HG03025 (cell line): ENCODE data around the gene CERS6.

ENCODE experiments used
- ATAC-seq: cut with Tn5 transposase; IDR thresholded peaks from one replicate; pipeline ENCODE4 v1.9.1; 2021; ENCODE audit warnings: mild to moderate bottlenecking, moderate library complexity; ENCODE audit not compliant: unreplicated experiment, low FRiP score

The CERS6 gene

DNA sequence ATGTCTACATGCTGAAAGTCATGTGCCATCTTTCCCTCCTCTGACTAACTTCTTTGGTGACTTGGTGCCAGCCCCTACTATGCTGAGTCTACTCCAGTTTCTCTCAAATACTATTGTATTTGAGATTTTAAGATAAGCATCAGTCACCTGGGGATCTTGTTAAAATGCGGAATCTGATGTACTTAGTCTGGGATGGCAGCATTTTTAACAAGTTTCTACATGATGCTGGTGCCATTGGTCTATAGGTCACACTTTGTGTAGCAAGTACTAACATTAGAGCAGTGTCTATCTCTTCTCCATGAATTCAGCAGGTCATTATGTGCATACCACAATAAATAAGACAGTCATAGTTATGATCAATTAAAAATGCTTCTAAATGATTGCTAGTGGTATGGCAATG, 106.9 kb downstream of the CERS6 start:
- no peak for ATAC-seq

DNA sequence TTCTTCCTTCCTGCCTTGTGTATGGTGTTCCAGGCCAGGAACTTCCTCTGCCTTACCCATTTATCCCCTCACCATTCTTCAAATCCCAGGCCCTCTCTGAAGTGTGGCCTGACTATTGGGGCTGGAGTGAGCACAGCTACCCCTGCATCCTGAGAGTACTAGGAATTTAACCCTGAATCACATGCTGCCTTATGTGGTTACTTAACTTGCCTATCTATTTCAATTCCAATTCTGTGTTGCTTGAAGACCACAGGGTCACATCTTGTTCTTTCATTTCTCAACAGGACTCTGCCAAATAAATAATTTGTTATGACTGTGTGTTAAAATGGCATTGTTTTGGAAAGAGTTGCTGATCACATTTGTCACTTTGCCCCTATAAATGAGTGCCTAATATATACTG, 108.6 kb downstream of the CERS6 start:
- no peak for ATAC-seq

DNA sequence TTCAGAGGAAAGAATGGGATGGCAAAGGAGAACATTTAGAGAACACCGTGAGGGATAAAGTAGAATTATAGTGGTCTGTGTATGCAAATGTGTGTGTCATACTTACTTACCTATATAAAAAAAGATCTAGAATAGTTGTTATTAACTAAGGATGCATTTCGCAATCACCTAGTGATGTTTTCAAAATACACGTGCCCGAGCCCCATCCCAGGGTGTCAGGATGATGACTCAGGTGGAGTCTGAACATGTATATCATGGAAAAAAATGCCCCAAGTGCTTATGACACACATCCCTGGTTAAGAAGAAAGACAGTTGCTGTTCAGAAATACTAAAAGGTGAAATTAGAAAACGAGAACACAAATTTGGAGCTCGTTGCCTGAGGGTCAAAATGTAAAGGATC, 109.0 kb downstream of the CERS6 start:
- no peak for ATAC-seq

DNA sequence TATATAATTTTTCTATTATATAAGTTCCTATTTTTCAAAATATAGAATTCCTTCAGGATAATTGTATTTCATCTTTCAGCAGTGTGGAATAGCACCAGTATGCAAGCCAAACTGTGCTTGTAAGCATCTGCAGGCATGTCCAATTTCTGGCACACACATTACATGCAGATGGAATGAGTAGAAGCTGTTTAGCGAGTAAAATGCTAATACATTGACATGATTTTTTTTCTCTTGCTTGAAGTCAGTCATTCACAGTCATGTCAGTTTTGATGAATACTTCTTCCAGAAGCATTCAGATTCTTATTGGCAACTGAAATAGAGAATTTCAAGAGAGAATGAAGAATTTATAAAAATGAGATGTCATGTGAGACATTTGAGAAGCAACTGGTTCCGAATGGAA, 109.4 kb downstream of the CERS6 start:
- ATAC-seq = no peak

GRCh38 chr2:168566974-168567665, 111.0 kb downstream of the CERS6 start:
- ATAC-seq = no peak

DNA sequence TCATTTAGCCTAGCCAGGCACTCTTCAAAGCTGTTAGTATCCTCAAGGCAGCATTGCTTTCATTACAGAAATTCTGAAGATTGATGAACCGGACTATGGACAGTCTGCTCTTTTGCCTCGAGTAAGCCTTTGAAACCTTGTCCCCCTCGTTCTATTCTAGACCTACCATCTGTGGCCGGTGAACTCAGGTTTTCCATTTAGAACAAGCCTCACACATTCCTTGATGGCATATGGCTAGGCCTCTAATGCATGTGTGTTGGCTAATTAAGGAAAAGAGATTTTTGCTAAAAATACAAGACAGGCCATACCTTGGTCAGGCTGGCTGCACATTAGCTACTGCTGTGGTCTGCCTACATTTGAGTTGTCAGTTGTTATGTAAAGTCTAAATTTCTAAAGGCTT, 111.8 kb downstream of the CERS6 start:
- ATAC-seq = no peak

- no peak for ATAC-seq
Observed at GRCh38 chr2:168568476-168569267, 112.6 kb downstream of the CERS6 start.

GRCh38 chr2:168571061-168571460, 115.0 kb downstream of the CERS6 start:
- ATAC-seq = no peak

- no peak for ATAC-seq
Observed at GRCh38 chr2:168573128-168573903, 117.2 kb downstream of the CERS6 start.

DNA sequence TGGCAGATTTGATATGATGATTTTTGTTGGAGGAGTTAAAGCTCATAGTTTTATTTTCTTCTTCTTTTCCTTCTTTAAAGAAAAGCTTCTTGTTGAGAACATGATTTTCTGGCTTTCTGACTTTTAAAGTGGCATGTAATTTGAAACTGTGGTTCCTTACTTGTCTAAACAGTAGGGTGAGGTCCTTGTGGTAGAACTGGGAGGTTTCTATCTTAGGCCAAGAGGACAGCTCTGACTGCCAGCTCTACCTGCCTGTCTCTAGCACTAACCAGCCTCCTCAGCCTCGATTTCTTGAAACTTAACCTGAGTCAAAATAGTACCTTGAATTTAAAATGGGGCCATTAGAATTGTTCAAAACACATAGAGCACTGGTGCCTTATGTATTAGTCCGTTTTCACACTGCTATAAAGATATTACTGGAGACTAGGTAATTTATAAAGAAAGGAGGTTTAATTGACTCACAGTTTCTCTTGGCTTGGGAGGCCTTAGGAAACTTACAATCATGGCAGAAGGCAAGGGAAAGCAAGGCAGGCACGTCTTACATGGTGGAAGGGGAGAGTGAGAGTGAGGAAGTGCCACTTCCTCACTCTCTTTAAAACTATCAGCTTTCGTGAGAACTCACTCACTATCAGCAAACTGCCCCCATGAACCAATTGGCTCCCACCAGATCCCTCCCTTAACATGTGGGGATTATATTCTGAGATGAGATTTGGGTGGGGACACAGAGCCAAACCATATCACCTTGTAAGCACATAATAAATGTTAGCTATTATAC, 119.0 kb downstream of the CERS6 start:
- no peak for ATAC-seq

DNA sequence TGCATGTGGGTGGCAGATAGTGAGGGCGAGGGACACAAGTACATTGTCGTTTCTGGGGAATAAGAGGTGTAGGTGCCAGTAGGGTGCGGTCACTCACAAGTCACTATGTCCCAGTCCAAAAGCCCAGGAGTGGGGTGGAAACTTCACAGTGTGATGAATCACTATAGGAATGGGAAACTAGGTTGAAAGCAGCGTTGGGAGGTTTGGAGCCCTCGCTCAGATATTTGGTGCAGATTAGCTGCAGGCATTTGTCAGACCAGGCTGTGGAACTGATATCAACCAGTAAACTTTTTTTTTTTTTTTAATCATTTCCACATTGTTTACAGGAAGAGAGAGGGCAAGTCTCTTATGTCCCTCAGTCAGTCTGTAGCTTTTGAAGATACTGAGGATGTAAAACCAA, 121.8 kb downstream of the CERS6 start:
- no peak for ATAC-seq

DNA sequence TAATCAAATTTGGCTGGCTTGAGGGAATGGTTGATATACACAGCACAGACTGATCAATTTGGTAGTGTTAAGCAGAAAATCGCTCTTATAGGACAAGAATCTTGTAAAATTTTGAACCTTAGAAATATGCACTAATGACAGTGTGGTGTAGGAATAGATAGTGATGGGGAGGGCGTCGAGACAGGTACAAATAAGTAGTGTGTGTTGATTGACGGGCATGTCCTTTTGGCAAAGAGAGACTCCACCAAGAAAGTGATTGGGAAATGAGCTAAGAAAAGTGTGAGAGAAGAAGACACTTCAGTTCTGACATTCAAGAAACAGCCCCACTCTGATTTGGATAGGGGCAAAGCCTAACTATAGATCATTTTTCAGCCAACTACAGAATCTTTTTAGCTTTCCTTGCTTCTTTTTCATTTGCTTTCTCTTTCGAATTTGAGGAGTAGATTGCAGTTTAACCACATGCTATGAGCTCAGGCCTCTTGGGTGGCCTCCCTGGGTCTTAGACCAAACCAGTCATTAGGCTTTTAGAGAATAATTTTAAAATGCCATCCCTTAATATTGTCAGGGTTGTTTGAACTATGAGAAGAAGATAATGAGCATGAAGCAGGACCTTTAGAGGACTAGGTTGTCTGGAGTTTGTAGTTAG, 127.1 kb downstream of the CERS6 start:
- peak; percentile 44 for ATAC-seq

DNA sequence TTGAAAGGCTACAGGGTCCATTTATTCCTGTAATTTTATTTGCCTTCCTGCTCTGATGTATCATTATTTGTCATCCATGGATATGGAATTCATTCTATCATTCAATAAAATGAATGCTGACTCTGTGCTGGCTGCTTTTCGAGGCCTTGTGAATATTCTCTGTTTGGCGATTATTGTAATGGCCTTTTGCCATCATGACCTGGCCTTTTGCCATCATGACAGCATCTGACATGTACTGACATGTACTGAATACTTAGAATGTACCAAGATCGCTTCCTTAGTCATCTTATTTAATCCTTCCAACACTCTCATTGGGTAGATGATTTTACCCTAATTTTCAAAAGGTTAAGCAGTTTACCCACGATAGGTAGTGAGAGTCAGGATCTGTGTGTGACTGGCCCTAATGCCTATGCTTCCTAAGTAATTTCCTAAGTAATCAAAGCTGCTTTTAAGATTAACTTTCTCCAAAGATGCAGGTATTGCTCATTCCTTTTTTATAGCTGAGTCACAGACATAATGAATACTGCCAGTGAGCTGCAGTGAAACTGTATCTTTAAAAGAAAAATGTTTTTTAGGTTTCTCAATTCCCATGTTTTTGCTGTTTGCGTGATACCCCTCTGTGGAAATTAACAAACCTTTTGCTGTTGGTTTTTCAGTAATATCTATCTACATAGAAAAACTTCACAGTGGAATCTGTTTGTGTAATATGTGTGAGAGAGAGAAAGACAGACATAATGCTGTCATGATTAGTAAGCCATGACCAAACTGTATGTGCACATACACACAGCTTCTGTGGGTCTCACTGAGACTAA, 127.8 kb downstream of the CERS6 start:
- no peak for ATAC-seq

- no peak for ATAC-seq
Observed at GRCh38 chr2:168584911-168585310, 128.8 kb downstream of the CERS6 start.

GRCh38 chr2:168585700-168586099, 129.6 kb downstream of the CERS6 start:
- no peak for ATAC-seq

DNA sequence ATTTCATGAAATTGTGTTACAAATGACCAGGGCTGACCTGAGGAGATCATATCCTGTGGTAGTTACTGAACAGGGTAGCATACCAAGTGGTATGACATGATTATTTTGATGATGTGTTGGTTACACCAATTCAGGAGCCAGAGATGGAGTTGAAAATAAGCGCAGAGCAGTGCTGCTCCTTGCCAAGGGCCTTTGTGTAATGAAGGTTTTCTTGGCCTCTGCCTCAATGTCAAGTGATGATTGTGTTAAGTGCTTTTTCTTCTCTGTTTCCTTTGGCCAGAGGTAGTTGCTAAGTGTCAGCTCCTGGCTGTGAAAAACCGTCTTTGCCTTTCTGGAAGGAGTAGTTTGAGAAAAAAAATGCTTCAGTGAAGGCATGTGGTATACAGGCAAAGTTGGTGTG, 131.2 kb downstream of the CERS6 start:
- no peak for ATAC-seq

DNA sequence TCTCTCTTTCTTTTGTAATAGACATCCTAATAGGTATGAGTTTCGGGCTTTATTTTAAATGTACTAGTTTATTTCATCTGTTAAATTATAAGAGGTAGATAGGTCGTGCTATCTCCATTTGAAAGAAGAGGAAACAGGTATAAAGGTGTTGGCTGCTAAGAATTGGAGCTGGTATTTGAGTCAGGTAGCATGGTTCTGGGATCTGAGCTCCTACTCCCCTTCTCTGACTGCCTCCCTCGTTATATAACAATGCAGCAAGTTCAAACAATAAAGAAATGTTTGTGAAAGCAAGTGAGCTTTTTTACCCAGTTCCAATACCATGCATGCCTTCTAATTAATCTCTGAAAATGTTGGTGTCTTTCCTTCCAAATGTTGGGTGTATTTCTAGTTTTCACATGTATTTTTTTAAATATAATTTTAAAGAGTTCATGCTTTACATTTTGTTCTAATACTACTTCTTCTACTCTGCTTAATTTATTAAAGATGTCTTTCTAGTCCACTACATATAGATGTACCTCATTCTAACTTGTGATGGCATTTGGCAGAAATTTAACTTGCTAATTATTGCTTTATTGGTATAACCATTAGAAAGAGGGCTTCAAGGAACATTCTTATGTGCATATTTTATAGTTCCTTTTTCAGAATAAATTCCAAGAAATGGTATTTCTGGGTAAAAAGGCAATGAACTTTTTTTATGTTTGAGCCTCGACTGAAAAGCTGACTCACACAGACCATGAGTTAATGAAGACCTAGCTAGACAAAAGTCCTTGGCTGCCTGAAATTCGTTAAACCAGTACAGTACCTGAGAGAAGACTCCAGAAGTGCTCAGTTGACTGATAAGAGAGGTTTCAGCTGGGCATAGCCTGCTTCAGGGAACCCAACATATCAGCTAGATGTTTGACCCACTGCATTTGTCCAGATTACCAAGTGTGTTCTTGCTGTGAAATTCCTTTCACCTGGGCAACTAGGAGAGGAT, 133.5 kb downstream of the CERS6 start:
- ATAC-seq = no peak

- ATAC-seq = no peak
Observed at GRCh38 chr2:168592181-168592831, 136.2 kb downstream of the CERS6 start.
